GM19239 (cell line): Measurements from ENCODE around the gene GOLGB1.
"Not testable (repeated sequence)": the region's sequence is repeated elsewhere in the genome, so short reads cannot be mapped to it uniquely, and the experiment has no call there.

ENCODE experiments used
- DNase-seq: peaks from one replicate; pipeline ENCODE4 v3.0.0; 2011; ENCODE audit warnings: low spot score; ENCODE audit not compliant: insufficient read length
- FAIRE-seq: peaks from 2 replicates; lab custom pipeline; 2011; peaks lifted over from hg19 to GRCh38; lab: Jason Lieb, UNC

GOLGB1 gene

GRCh38 chr3:121749276-121750086 lies at the start of gene GOLGB1:
Gene GOLGB1, minus strand, starts transcription at chr3:121749741. Its CDS starts 18,770 bp downstream, at chr3:121730971.
- DNase-seq (peak; percentile 89), FAIRE-seq (peak; percentile 100)

GRCh38 chr3:121796970-121797369 lies 47.4 kb upstream of the GOLGB1 start:
- DNase-seq: no peak
- FAIRE-seq: peak; percentile 51

- peak; percentile 92 for FAIRE-seq
Observed at GRCh38 chr3:121794264-121794983, 44.9 kb upstream of the GOLGB1 start.

GRCh38 chr3:121793078-121793477 lies 43.5 kb upstream of the GOLGB1 start:
- DNase-seq: no peak

More at GRCh38 chr3:121794264-121794983, 44.9 kb upstream of the GOLGB1 start:
- DNase-seq: no peak

GRCh38 chr3:121786485-121786884 lies 36.9 kb upstream of the GOLGB1 start:
- no peak for FAIRE-seq
- no peak for DNase-seq

More at GRCh38 chr3:121793078-121793477, 43.5 kb upstream of the GOLGB1 start:
- FAIRE-seq: no peak

- FAIRE-seq, DNase-seq: not testable (repeated sequence)
Observed at GRCh38 chr3:121782784-121783183, 33.2 kb upstream of the GOLGB1 start.

- no peak for DNase-seq
- no peak for FAIRE-seq
Observed at GRCh38 chr3:121781611-121782010, 32.1 kb upstream of the GOLGB1 start.

GRCh38 chr3:121775095-121775494 lies 25.6 kb upstream of the GOLGB1 start:
- not testable (repeated sequence) for FAIRE-seq, DNase-seq

- no peak for FAIRE-seq
Observed at GRCh38 chr3:121769246-121769645, 19.7 kb upstream of the GOLGB1 start.

GRCh38 chr3:121768452-121768851 lies 18.9 kb upstream of the GOLGB1 start:
- no peak for FAIRE-seq
- no peak for DNase-seq

More at GRCh38 chr3:121769246-121769645, 19.7 kb upstream of the GOLGB1 start:
- no peak for DNase-seq

GRCh38 chr3:121759541-121760202 lies 10.1 kb upstream of the GOLGB1 start:
- no peak for DNase-seq
- no peak for FAIRE-seq

GRCh38 chr3:121758727-121759450 lies 9.3 kb upstream of the GOLGB1 start:
- FAIRE-seq: no peak
- DNase-seq: no peak

GRCh38 chr3:121757812-121758545 lies 8.4 kb upstream of the GOLGB1 start:
- FAIRE-seq (no peak), DNase-seq (no peak)

GRCh38 chr3:121757087-121757811 lies 7.7 kb upstream of the GOLGB1 start:
- DNase-seq (no peak), FAIRE-seq (no peak)

GRCh38 chr3:121752772-121753171 lies 3.2 kb upstream of the GOLGB1 start:
- no peak for DNase-seq
- no peak for FAIRE-seq

- DNase-seq (no peak), FAIRE-seq (no peak)
Observed at GRCh38 chr3:121752261-121752660, 2.7 kb upstream of the GOLGB1 start.

- DNase-seq (no peak), FAIRE-seq (no peak)
Observed at GRCh38 chr3:121750087-121750415, 510 bp upstream of the GOLGB1 start.

GRCh38 chr3:121748680-121749275 lies 763 bp downstream of the GOLGB1 start:
- DNase-seq: no peak
- peak; percentile 87 for FAIRE-seq
